ENCODE measurements around the gene CDR2L. TPM values are rescaled to one million over a fixed set of nuclear protein-coding genes. Genes with fewer than 3 reads are reported as not detected.
"Not testable (repeated sequence)": the region's sequence is repeated elsewhere in the genome, so short reads cannot be mapped to it uniquely, and the experiment has no call there.

Gene CDR2L
- total RNA-seq, 1 experiment from 2014 or later, result 25.1 TPM

GRCh38 chr17:74981318-74981978, 6.0 kb upstream of the CDR2L start:
- DNase-seq (ENCODE audit: low read depth), result no peak

- DNase-seq (ENCODE audit: low read depth), result peak; percentile 63
Observed at GRCh38 chr17:74981979-74982662, 5.3 kb upstream of the CDR2L start.

- not testable (repeated sequence) for DNase-seq (ENCODE audit: low read depth)
Observed at GRCh38 chr17:74982663-74983313, 4.6 kb upstream of the CDR2L start.

GRCh38 chr17:74986206-74986576, 1.2 kb upstream of the CDR2L start:
- no peak for DNase-seq (ENCODE audit: low read depth)

GRCh38 chr17:74987909-74988711, 678 bp downstream of the CDR2L start:
- peak; percentile 69 for DNase-seq (ENCODE audit: low read depth)

GRCh38 chr17:74990581-74991105, 3.2 kb downstream of the CDR2L start:
- DNase-seq (ENCODE audit: low read depth), result no peak

- no peak for DNase-seq (ENCODE audit: low read depth)
Observed at GRCh38 chr17:74992223-74992622, 4.8 kb downstream of the CDR2L start.

- DNase-seq (ENCODE audit: low read depth), result no peak
Observed at GRCh38 chr17:74994440-74994839, 7.0 kb downstream of the CDR2L start.

GRCh38 chr17:74995847-74996246, 8.4 kb downstream of the CDR2L start:
- DNase-seq (ENCODE audit: low read depth), result no peak

GRCh38 chr17:74998783-74999182, 11.4 kb downstream of the CDR2L start:
- DNase-seq (ENCODE audit: low read depth), result no peak

GRCh38 chr17:74999523-74999922, 12.1 kb downstream of the CDR2L start:
- DNase-seq (ENCODE audit: low read depth), result no peak

- no peak for DNase-seq (ENCODE audit: low read depth)
Observed at GRCh38 chr17:75001915-75002843, 14.7 kb downstream of the CDR2L start.

- DNase-seq (ENCODE audit: low read depth), result no peak
Observed at GRCh38 chr17:75003070-75003956, 15.9 kb downstream of the CDR2L start.

- no peak for DNase-seq (ENCODE audit: low read depth)
Observed at GRCh38 chr17:75003957-75004355, 16.5 kb downstream of the CDR2L start.

GRCh38 chr17:75004371-75004770, 16.9 kb downstream of the CDR2L start:
- DNase-seq (ENCODE audit: low read depth), result no peak

- DNase-seq (ENCODE audit: low read depth), result no peak
Observed at GRCh38 chr17:75005291-75005690, 17.9 kb downstream of the CDR2L start.

GRCh38 chr17:75006084-75006483, 18.7 kb downstream of the CDR2L start:
- DNase-seq (ENCODE audit: low read depth), result not testable (repeated sequence)

- no peak for DNase-seq (ENCODE audit: low read depth)
Observed at GRCh38 chr17:75006653-75007052, 19.2 kb downstream of the CDR2L start.

- DNase-seq (ENCODE audit: low read depth), result no peak
Observed at GRCh38 chr17:75008373-75008772, 20.9 kb downstream of the CDR2L start.

Data from LHCN-M2 (cell line).